PC-9 (cell line): ENCODE data around the gene MAML3.

Experiments
- CTCF ChIP-seq: fragments of 200-600 bp; sonication (generic); conservative IDR thresholded peaks from 2 replicates; pipeline ENCODE4 v1.6.1; 2017; ENCODE audit warnings: mixed run types, antibody characterized with exemption, mild to moderate bottlenecking, moderate library complexity
- EZH2 ChIP-seq: fragments of 200-600 bp; sonication (generic); IDR thresholded peaks from 2 replicates; pipeline ENCODE4 v1.8.0; 2017; ENCODE audit warnings: antibody characterized with exemption, low read depth

- TF ChIP-seq CTCF (no peak), EZH2 (no peak)
Measured at GRCh38 chr4:140061194-140061593, 92.8 kb downstream of the MAML3 start.
